Peyer's patch (tissue), 4 donors: ENCODE measurements around the gene ACCS.

Experiments used
- POLR2A ChIP-seq, 2 donors: fragments of 450-650 bp; IDR thresholded peaks; one replicate each; pipeline ENCODE4 v1.5.1; 2017; ENCODE audit warnings: antibody characterized with exemption in 2 of 2, mild to moderate bottlenecking in 2 of 2, moderate library complexity in 2 of 2
- TF ChIP-seq, protein P1 (sequence below), 6 experiments: fragments of 450-650 bp in 4 of 6; fragments of 200-600 bp in 2 of 6; sonication (generic) in 1 of 6; IDR thresholded peaks; one replicate each; pipeline ENCODE4 v1.5.1; 2017 to 2019; ENCODE audit warnings: antibody characterized with exemption in 6 of 6, mild to moderate bottlenecking in 3 of 6, moderate library complexity in 1 of 6

GRCh38 chr11:44047931-44048431 lies 18.1 kb upstream of the ACCS start, which contains the start of gene ACCSL:
- TF ChIP-seq, protein P1, sequence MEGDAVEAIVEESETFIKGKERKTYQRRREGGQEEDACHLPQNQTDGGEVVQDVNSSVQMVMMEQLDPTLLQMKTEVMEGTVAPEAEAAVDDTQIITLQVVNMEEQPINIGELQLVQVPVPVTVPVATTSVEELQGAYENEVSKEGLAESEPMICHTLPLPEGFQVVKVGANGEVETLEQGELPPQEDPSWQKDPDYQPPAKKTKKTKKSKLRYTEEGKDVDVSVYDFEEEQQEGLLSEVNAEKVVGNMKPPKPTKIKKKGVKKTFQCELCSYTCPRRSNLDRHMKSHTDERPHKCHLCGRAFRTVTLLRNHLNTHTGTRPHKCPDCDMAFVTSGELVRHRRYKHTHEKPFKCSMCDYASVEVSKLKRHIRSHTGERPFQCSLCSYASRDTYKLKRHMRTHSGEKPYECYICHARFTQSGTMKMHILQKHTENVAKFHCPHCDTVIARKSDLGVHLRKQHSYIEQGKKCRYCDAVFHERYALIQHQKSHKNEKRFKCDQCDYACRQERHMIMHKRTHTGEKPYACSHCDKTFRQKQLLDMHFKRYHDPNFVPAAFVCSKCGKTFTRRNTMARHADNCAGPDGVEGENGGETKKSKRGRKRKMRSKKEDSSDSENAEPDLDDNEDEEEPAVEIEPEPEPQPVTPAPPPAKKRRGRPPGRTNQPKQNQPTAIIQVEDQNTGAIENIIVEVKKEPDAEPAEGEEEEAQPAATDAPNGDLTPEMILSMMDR (IDR thresholded peaks at IDR 0.05), result no peak
- no peak for TF ChIP-seq POLR2A (IDR thresholded peaks at IDR 0.05)
